DOHH2 (cell line): ENCODE results near the gene ZMYND8.

ENCODE experiments used
- CTCF ChIP-seq: fragments of 200-600 bp; sonication (generic); IDR thresholded peaks from one replicate; pipeline ENCODE4 v1.5.1; 2014; ENCODE audit warnings: antibody characterized with exemption, mild to moderate bottlenecking, low read depth, low read length; ENCODE audit not compliant: poor library complexity, severe bottlenecking
- EZH2phosphoT487 ChIP-seq: fragments of 200-600 bp; sonication (generic); IDR thresholded peaks from 2 replicates; pipeline ENCODE4 v1.6.1; 2017; ENCODE audit warnings: borderline replicate concordance, mild to moderate bottlenecking, antibody characterized with exemption, low read length, moderate library complexity, mixed read lengths

- TF ChIP-seq EZH2phosphoT487 (no peak), CTCF (no peak)
Observed at GRCh38 chr20:47275548-47275947, 81.0 kb downstream of the ZMYND8 start.
